GM12873 (cell line): ENCODE measurements around the gene DYNC2LI1.

Experiments
- CTCF ChIP-seq: IDR thresholded peaks from 2 replicates; pipeline ENCODE4 v1.5.1; 2012; ENCODE audit warnings: low read depth, mild to moderate bottlenecking, moderate library complexity, low read length, control low read depth; ENCODE audit not compliant: insufficient read depth; ENCODE audit errors: missing control alignments

The DYNC2LI1 gene

GRCh38 chr2:43736637-43737036, 37.2 kb upstream of the DYNC2LI1 start:
- no peak for TF ChIP-seq CTCF

- TF ChIP-seq CTCF, result no peak
Measured at GRCh38 chr2:43737097-43737854, 36.6 kb upstream of the DYNC2LI1 start.

- no peak for TF ChIP-seq CTCF
Measured at GRCh38 chr2:43737855-43738254, 36.0 kb upstream of the DYNC2LI1 start.

GRCh38 chr2:43738257-43738656, 35.6 kb upstream of the DYNC2LI1 start:
- no peak for TF ChIP-seq CTCF

GRCh38 chr2:43743706-43744105, 30.1 kb upstream of the DYNC2LI1 start:
- TF ChIP-seq CTCF, result no peak

- no peak for TF ChIP-seq CTCF
Measured at GRCh38 chr2:43745457-43745856, 28.4 kb upstream of the DYNC2LI1 start.

- TF ChIP-seq CTCF, result no peak
Measured at GRCh38 chr2:43748333-43748732, 25.5 kb upstream of the DYNC2LI1 start.
